GM18505 (cell line): ENCODE data around the gene FBXO5.

Experiments
- ATAC-seq: cut with Tn5 transposase; IDR thresholded peaks from one replicate; pipeline ENCODE4 v1.9.1; 2021; ENCODE audit not compliant: unreplicated experiment
- POLR2A ChIP-seq: IDR thresholded peaks from 4 replicates; pipeline ENCODE4 v1.6.1; 2011; ENCODE audit warnings: borderline replicate concordance; ENCODE audit not compliant: insufficient read depth, insufficient read length; ENCODE audit errors: extremely low read depth

The FBXO5 gene, protein sequence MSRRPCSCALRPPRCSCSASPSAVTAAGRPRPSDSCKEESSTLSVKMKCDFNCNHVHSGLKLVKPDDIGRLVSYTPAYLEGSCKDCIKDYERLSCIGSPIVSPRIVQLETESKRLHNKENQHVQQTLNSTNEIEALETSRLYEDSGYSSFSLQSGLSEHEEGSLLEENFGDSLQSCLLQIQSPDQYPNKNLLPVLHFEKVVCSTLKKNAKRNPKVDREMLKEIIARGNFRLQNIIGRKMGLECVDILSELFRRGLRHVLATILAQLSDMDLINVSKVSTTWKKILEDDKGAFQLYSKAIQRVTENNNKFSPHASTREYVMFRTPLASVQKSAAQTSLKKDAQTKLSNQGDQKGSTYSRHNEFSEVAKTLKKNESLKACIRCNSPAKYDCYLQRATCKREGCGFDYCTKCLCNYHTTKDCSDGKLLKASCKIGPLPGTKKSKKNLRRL

DNA sequence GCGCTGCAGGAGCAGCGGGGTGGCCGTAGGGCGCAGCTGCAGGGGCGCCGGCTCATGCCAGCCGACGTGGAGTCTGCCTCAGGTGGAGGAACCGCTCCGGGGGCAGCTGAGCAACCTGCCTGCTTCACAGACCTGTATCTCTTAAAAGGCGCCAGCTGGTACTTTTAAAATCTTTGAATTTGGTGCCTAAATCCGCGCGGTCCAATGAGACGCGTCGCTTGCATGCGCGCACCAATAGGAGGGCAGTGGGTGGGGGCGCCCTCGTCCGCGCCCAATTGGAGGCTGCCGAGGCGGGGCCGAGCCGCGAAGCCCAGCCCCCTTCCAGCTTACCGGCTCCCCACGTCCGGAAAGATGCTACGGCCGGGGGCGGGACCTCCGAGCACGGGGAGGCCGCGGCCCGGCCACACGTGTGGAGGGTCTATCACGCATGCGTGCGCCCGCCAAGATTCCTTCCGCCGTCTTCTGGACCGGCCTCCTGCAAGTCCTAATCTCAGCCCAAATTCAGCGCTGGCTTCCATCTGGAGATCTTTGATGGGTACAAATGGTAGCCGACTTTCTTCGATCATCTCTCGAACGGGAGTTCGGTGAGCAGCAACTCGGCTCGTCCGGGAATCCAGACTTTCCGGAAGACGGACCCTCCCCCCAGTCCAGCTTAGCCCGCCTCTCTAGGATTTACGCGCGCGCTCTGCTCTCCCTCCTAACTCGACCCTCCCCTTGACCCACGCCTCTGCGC, at the start of gene FBXO5:
Gene FBXO5, minus strand, starts transcription at position 138 of the 733 bp plus-strand sequence. Its CDS starts 82 bp downstream, at position 56.
- peak; percentile 79 for TF ChIP-seq POLR2A
- ATAC-seq, result peak; percentile 85

DNA sequence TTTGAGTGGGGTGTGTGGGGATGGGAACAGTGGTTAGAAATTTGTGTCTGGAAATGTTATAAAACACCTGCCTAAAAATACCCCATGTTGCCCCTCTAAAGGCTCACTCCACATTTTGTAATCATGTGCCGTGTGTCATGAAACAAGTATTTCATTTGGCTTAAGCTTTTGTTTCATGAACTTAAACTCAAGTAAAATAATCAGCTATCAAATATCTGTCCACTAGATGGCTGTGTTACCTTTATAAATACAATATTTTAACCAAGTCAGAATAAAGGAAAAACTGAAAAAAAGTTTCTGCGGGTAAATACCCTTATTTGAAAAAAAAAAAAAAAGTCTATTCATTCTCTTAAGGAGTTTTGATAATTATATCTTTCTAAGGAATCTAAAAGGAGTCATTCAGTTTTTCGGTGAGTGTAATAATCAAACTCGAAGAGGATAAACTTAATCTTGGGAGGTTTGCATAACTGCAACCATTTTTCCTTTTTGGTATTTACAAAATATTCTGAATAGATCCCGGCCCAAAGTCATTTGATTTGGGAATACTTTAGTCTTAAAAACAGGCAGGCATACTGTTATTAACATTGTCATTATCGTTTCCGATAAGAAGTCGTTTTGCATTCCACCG, 49.5 kb upstream of the FBXO5 start:
- no peak for TF ChIP-seq POLR2A
- no peak for ATAC-seq

DNA sequence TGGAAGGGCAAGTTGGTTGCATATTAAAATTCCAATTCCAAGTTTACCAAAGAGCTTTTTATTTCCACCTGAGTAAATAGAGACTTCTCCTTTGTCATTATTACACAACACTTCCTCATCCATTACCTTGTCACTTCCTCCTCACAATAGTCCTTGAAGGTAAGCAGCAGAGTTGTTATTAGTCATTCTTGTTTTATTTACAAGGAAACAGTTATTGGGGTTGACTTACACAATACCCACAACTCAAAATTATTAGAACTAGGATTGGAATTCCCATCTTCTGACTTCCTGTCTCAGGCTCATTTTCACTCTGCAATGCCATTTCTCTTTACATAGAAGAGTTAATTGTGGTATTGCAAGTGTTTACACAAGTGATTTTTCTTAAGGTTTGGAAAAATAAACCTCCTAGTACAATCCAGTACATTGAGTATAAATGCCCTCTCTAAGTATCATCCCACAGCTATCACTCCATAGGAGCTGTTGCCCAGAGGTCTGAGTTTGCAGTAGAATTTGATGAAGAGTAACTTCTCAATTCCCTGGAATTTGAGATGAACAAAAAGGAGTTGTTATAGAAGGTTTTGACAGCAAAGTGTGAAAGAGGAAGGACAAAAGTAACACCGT, 48.6 kb upstream of the FBXO5 start:
- TF ChIP-seq POLR2A, result no peak
- no peak for ATAC-seq

DNA sequence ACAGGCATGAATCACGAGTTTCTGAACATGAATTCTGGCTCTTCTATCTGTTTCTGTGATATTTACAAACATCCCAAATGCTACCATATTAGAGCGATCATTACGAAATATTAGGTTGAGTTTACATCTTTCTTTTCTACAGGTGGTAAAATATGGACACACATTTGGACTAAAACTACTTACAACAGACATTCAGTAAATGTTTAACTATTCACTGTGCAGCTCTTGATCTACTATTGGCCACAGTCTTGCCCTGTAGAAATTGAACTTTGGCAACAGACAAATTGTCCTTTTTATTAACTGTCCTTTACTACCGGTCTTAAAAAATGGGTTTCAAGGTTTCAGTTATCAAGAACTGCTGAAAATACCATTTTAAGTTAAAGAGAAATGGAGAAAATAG, 46.1 kb upstream of the FBXO5 start:
- ATAC-seq, result no peak
- no peak for TF ChIP-seq POLR2A

DNA sequence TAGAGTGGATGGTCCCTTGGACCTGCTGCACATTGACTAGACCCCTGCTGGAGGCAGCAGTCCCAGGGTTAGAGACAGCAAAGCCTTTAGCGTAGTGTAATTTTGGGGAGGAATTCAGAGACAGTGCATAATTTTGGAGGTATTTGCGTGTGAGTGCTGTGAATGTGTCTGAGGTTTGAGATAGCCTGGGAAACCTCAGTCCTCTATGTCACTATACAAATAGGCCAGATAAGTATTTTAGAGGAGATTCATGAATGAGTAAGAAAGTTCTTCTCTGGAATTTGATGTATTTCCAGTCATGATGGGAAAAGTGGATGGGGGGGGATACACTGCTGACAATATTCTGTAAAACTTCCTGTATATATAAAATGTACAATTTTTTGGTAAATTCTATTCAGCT, 45.4 kb upstream of the FBXO5 start:
- TF ChIP-seq POLR2A, result no peak
- ATAC-seq, result no peak

DNA sequence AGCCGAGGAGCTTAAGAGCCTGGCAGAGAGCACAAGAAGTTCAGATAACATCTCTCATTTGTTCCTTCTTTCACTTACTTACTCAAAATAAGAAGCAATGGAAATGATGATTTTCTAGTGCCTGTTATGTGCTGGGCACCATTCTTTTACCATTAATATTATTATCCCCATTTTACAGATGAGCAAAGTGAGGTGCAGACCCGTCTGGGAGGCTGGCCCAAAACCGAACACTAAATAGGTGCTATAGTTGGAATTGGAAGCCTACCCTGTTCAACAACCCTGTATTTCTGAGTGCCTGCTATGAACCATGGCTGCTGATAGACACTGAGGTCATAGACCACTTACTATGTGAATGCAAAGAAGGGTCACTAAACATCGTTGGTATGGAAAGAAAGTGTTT, 44.6 kb upstream of the FBXO5 start:
- no peak for TF ChIP-seq POLR2A
- no peak for ATAC-seq

DNA sequence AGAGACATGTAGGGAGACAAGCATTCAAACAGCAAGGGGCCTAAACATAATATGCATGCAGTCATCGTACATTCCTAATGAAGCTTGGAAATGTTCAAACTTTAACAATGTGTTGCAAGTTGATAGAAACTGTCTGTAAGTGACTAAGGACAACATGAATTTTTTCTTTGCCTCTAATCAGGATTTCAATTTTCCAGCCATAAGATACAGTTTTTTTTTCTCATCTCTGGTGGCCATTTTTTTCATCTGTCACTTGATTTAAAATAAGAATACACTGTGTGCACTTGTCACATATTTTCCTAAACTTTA, 41.8 kb upstream of the FBXO5 start:
- ATAC-seq, result no peak
- TF ChIP-seq POLR2A, result no peak

DNA sequence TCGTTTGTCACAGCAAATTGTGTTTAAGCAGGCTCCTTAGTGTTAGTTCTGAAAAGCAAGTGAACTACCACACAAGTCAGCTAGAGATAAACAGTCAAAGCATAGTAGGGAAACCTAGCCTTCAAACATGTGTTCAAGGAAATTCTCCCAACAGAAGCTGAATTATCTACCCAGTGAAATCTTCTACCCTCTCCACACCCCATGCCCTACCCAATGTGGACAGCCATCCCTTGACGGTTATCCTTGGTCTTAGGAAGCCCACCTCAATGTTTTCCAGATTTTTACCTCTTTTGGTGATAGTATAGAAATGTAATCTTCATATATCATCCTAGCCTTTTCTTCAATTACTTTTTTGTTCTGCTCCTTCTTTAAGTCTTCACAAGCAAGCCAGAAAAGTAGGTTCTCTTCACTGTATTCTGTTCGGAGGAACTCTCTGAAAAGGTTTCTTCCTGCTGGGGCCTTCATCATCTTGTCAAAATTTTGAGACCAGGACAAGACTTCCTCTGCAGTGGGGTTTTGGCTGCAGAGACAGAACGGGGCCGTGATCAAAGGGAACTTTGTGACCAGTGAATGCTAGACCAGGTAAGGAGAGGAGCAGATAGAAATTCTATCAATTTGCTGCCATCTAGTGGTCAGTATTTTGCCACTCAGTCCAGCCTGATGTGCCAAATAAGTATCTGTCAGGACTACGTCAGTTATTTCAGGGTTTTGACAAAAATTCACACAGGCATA, 41.3 kb upstream of the FBXO5 start:
- TF ChIP-seq POLR2A, result no peak
- peak; percentile 99 for ATAC-seq

DNA sequence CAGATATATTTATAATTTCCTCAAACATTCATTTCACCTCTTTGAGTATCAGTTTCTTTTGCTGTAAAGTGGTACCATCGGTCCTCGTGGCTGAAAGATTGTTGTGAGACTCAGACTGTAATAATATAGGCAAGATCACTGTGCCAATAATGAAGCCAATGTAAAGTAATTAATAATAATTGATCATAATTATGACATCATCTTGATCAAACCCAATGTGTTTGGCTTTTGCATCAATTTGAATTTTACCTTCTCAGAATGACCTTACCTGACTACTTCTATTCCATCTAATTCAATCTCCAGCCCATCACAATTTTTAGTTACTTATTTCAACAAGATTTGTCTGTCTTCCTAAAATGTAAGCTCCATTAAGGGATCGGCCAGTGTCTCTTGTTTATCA, 35.5 kb upstream of the FBXO5 start:
- no peak for TF ChIP-seq POLR2A
- ATAC-seq, result no peak

DNA sequence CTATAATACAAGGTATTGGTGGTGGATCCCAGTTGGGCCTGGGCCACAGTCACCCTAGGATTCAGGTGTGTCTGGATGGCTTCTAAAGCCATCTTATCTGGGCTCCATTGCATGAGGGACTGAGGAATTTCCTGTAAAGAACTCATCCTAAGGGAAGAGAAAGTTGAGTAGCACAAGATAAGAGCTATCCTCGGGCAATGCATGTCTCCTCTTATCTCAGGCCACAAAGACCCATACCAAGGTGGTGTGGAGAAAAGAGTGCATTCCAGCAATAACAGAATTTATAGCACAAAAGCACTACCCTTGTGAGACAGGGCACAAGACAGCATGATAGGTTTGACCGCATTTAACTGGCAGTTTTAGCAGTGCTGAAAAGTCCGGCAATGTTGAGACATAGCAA, 34.0 kb upstream of the FBXO5 start:
- no peak for TF ChIP-seq POLR2A
- ATAC-seq, result no peak

DNA sequence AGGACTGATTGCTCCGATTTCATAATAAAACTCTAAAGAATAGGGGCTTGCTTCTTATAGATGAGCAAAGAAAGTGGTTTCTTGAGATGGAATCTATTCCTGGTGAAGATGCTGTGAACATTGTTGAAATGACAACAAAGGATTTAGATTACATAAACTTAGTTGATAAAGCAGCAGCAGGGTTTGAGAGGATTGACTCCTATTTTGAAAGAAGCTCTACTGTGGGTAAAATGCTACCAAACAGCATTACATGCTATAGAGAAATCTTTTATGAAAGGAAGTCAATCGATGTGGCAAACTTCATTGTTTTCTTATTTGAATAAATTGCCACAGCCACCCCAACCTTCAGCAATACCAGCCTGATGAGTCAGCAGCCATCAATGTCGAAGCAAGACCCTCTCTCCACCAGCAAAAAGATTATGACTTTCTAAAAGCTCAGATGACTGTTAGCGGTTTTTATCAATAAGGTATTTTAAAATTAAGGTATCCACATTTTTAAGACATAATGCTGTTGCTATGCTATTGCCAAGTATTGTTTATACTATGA, 32.3 kb upstream of the FBXO5 start:
- no peak for ATAC-seq
- no peak for TF ChIP-seq POLR2A

DNA sequence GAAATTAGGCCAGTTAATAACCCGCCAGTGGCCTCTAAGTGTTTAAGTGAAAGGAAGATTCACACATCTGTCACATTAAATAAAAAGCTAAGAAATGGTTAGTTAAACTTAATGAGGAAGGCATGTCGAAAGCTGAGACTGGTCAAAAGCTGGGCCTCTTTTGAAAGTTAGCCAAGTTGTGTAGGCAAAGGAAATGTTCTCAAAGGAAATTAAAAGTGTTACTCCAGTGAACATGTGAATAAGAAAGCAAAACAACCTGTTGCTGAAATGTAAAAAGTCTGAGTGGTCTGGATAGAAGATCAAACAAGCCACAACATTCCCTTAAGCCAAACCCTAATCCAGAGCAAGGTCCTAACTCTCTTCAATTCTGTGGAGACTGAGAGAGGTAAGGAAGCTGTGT, 30.6 kb upstream of the FBXO5 start:
- no peak for ATAC-seq
- no peak for TF ChIP-seq POLR2A
